Upper lobe of left lung (tissue), 6 donors: ENCODE data around the gene SULT2A1. TPM values are rescaled to one million over a fixed set of nuclear protein-coding genes. Genes with fewer than 3 reads are reported as not detected.

Experiments used
- ATAC-seq, 2 donors: fragments of 200-7000 bp; cut with Tn5 transposase; one replicate each; pipeline ENCODE4 v1.9.1; 2022; ENCODE audit warnings: mild to moderate bottlenecking in 2 of 2, moderate library complexity in 2 of 2; ENCODE audit not compliant: low FRiP score in 2 of 2
- DNase-seq, 2 donors: peaks; one replicate each; pipeline ENCODE4 v3.0.0-alpha.2; 2019 to 2020
- H3K27ac ChIP-seq, 4 donors: fragments of 200-600 bp; sonication (generic); one replicate each; pipeline ENCODE4 v1.5.1; 2016 to 2019
- H3K27me3 ChIP-seq, 4 donors: fragments of 200-600 bp; sonication (generic); one replicate each; pipeline ENCODE4 v1.5.1; 2017 to 2019
- H3K36me3 ChIP-seq, 4 donors: fragments of 200-600 bp; sonication (generic); one replicate each; pipeline ENCODE4 v1.5.1; 2016 to 2019
- H3K4me1 ChIP-seq, 4 donors: fragments of 200-600 bp; sonication (generic); one replicate each; pipeline ENCODE4 v1.5.1; 2018 to 2019
- H3K4me3 ChIP-seq, 4 donors: fragments of 200-600 bp; sonication (generic); one replicate each; pipeline ENCODE4 v1.5.1; 2017 to 2019; ENCODE audit warnings: mild to moderate bottlenecking in 2 of 4, moderate library complexity in 1 of 4
- H3K9me3 ChIP-seq, 4 donors: fragments of 200-600 bp; sonication (generic); one replicate each; pipeline ENCODE4 v1.5.1; 2018 to 2019
- CTCF ChIP-seq, 6 experiments: fragments of 450-650 bp in 4 of 6; fragments of 200-600 bp in 2 of 6; sonication (generic) in 2 of 6; IDR thresholded peaks; one replicate each; pipeline ENCODE4 v1.5.1; 2016 to 2019; ENCODE audit warnings: antibody characterized with exemption in 6 of 6
- EP300 ChIP-seq, 4 donors: sonication (generic); formaldehyde crosslinking; IDR thresholded peaks; one replicate each; pipeline ENCODE4 v1.5.1; 2017; ENCODE audit warnings: antibody characterized with exemption in 4 of 4, control low read depth in 2 of 4
- POLR2A ChIP-seq, 4 donors: fragments of 450-650 bp; IDR thresholded peaks; one replicate each; pipeline ENCODE4 v1.5.1; 2016 to 2017; ENCODE audit warnings: antibody characterized with exemption in 4 of 4, mild to moderate bottlenecking in 2 of 4
- POLR2AphosphoS5 ChIP-seq, 2 donors: sonication (generic); formaldehyde crosslinking; IDR thresholded peaks; one replicate each; pipeline ENCODE4 v1.5.1; 2017; ENCODE audit warnings: antibody characterized with exemption in 2 of 2
- WGBS, 2 donors: methylation state at CpG; one replicate each; pipeline ENCODE4 v1.1.5; 2017 to 2018; 5-methylcytosine and 5-hydroxymethylcytosine counted together
- total RNA-seq, 6 donors: library from RNA; depleted of rRNA in 4 of 6; stranded (reverse); fragments of >200 nt in 4 of 6; gene quantifications; one replicate each; pipeline versions ENCODE4 v1.1.0 to v1.2.1, GENCODE V29; 2016 to 2021
- donor health status: DM: no; HTN: no; CAD: no; lungs with moderate emphysema.
- donor health status: DM: no; HTN: yes; CAD: no; lungs with severe emphysema.

Gene SULT2A1
- total RNA-seq, 6 donors from 2014 or later: 0.20 to 0.31 TPM; not detected in 4

GRCh38 chr19:47824396-47824795, 61.7 kb downstream of the SULT2A1 start:
- no peaks in the 10 kb centered on the region for H3K4me1 ChIP-seq
- DNase-seq (no peak), ATAC-seq (no peak)
- TF ChIP-seq EP300 (IDR thresholded peaks at IDR 0.05) (no peak), POLR2A (IDR thresholded peaks at IDR 0.05) (no peak), POLR2AphosphoS5 (IDR thresholded peaks at IDR 0.05) (no peak), CTCF (IDR thresholded peaks at IDR 0.05) (no peak)
- no peak overlapping the region for H3K27ac ChIP-seq
- WGBS, 2 donors: 75 to 83% methylated on average over 5 to 6 of the region's 6 CpGs
- H3K27me3 ChIP-seq: peaks cover 0 to 4% (median under 1%) of the 10 kb centered on the region in 4 donors
- no peak overlapping the region for H3K4me3 ChIP-seq
- H3K36me3 ChIP-seq: no peaks in the 10 kb centered on the region
- H3K9me3 ChIP-seq: no peaks in the 10 kb centered on the region

DNA sequence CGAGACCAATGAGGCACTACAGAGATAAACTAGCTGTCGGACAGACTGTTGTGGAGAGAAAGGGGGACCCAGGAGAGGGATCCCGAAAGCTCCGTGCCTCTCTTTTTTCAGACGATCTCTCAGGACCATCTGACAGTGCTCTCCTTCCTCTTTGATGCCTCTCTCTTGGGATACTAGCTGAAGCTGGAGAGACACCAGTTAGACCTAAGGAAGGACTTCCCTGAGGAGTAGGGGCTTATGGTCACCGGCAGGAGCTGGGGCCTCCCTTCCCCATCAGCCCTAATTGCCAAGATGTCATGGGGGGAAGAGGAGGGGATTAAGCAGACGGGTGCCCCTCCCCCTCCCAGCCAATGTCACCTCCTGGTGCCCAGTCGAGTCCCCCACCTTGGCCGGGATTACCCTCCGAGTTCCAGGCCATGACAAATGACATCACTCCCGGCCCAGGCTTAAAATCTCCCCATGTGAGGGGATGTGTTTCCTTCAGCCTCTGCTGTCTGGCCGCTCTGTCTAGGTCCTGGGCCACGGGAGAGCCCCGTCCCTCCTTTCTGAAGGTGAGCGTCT, 64.6 kb downstream of the SULT2A1 start, which contains the start of gene CRX:
Gene CRX (plus strand): TSS at position 478 of the 561 bp plus-strand sequence. CDS start 12,507 bp downstream, outside the sequence.
- Histone ChIP-seq H3K9me3 (no peaks in the 10 kb centered on the region), H3K4me3 (no peak within 1 kb of the TSS), H3K36me3 (no peaks in the 10 kb centered on the region), H3K27me3 (peaks cover 0 to 4% (median 0%) of the 10 kb centered on the region in 4 donors), H3K27ac (no peak within 1 kb of the TSS), H3K4me1 (no peaks in the 10 kb centered on the region)
- no peak for DNase-seq
- TF ChIP-seq CTCF (IDR thresholded peaks at IDR 0.05) (no peak), EP300 (IDR thresholded peaks at IDR 0.05) (no peak), POLR2AphosphoS5 (IDR thresholded peaks at IDR 0.05) (no peak), POLR2A (IDR thresholded peaks at IDR 0.05) (no peak)
- 42 to 44% methylated on average over 12 to 15 of the region's 15 CpGs for WGBS, 2 donors
- ATAC-seq: no peak

Other genes with a start within 250 kb of the SULT2A1 start
- gene EHD2, start 172.9 kb downstream of the SULT2A1 start, total RNA-seq: 100 to 1,000 TPM in 4 of 6 donors, 10 to 100 TPM in 2; 80.7 to 426 (median 181) TPM
- 100 to 1,000 TPM; 261 to 432 (median 282) TPM for gene NOP53, start 140.8 kb downstream of the SULT2A1 start, total RNA-seq
- 100 to 1,000 TPM; 194 to 455 (median 325) TPM for gene SELENOW, start 107.6 kb downstream of the SULT2A1 start, total RNA-seq
- not detected for gene TPRX1, start 81.8 kb downstream of the SULT2A1 start, total RNA-seq
- gene CRX, start 64.4 kb downstream of the SULT2A1 start, total RNA-seq: not detected
- not detected for gene TPRX2, start 27.1 kb downstream of the SULT2A1 start, total RNA-seq
- not detected for gene BSPH1, start 105.9 kb upstream of the SULT2A1 start, total RNA-seq
- not detected for gene ELSPBP1, start 108.3 kb upstream of the SULT2A1 start, total RNA-seq
- gene CABP5, start 157.8 kb upstream of the SULT2A1 start, total RNA-seq: not detected
- gene PLA2G4C, start 224.5 kb upstream of the SULT2A1 start, total RNA-seq: 10 to 100 TPM in 3 of 6 donors, 1 to 10 TPM in 3; 7.3 to 39.8 (median 14.2) TPM